GM23338 (cell line): Measurements from ENCODE around the gene MTRR. TPM values are rescaled to one million over a fixed set of nuclear protein-coding genes. Genes with fewer than 3 reads are reported as not detected.

Source experiments
- ATAC-seq: fragments of 200-7000 bp; cut with Tn5 transposase; 3 replicates; pipeline ENCODE4 v1.9.1; 2020
- DNase-seq: peaks from one replicate; pipeline ENCODE4 v3.0.0-alpha.2; 2015; ENCODE audit warnings: low spot score
- H2AFZ ChIP-seq: fragments of 200-600 bp; sonication (generic); 2 replicates; pipeline ENCODE4 v1.8.0; 2016; ENCODE audit warnings: antibody characterized with exemption, mild to moderate bottlenecking, moderate library complexity
- H3F3A ChIP-seq: fragments of 200-600 bp; sonication (generic); replicated peaks from 2 replicates; pipeline ENCODE4 v1.8.0; 2017; ENCODE audit warnings: antibody characterized with exemption, mixed run types, low read depth
- H3K27ac ChIP-seq: fragments of 200-600 bp; sonication (generic); 2 replicates; pipeline ENCODE4 v1.6.1; 2016; ENCODE audit warnings: low read depth
- H3K27me3 ChIP-seq: fragments of 200-600 bp; sonication (generic); 2 replicates; pipeline ENCODE4 v1.8.0; 2016; ENCODE audit warnings: mild to moderate bottlenecking, mixed run types, moderate library complexity; ENCODE audit not compliant: insufficient read depth
- H3K36me3 ChIP-seq: fragments of 200-600 bp; sonication (generic); 2 replicates; pipeline ENCODE4 v1.8.0; 2016; ENCODE audit warnings: mild to moderate bottlenecking; ENCODE audit not compliant: insufficient read depth
- H3K4me1 ChIP-seq: fragments of 200-600 bp; sonication (generic); 2 replicates; pipeline ENCODE4 v1.8.0; 2016; ENCODE audit warnings: mild to moderate bottlenecking, moderate library complexity; ENCODE audit not compliant: insufficient read depth
- H3K4me2 ChIP-seq: fragments of 200-600 bp; sonication (generic); 2 replicates; pipeline ENCODE4 v1.7.1; 2017; ENCODE audit warnings: mixed run types
- H3K4me3 ChIP-seq: fragments of 200-600 bp; sonication (generic); 2 replicates; pipeline ENCODE4 v1.6.1; 2016; ENCODE audit warnings: mixed run types
- H3K79me2 ChIP-seq: fragments of 200-600 bp; sonication (generic); replicated peaks from 2 replicates; pipeline ENCODE4 v1.8.0; 2017; ENCODE audit warnings: mild to moderate bottlenecking; ENCODE audit not compliant: insufficient read depth
- H3K9me2 ChIP-seq: fragments of 200-600 bp; sonication (generic); 2 replicates; pipeline ENCODE4 v1.8.0; 2017; ENCODE audit not compliant: insufficient read depth
- H4K20me1 ChIP-seq: fragments of 200-600 bp; sonication (generic); replicated peaks from 2 replicates; pipeline ENCODE4 v1.8.0; 2017; ENCODE audit warnings: mild to moderate bottlenecking; ENCODE audit not compliant: insufficient read depth
- H3K27ac Mint-ChIP-seq: 2 replicates; pipeline ENCODE4 v1.8.0; 2020; ENCODE audit warnings: inconsistent platforms, mild to moderate bottlenecking, moderate library complexity, mixed read lengths
- H3K27me3 Mint-ChIP-seq: 3 replicates; pipeline ENCODE4 v1.8.0; 2022; ENCODE audit warnings: low read depth, mild to moderate bottlenecking, moderate library complexity, mixed read lengths, inconsistent platforms; ENCODE audit not compliant: insufficient read depth, poor library complexity
- H3K36me3 Mint-ChIP-seq: 3 replicates; pipeline ENCODE4 v1.8.0; 2021; ENCODE audit warnings: low read depth, mild to moderate bottlenecking, inconsistent platforms, moderate library complexity, mixed read lengths
- H3K4me1 Mint-ChIP-seq: 3 replicates; pipeline ENCODE4 v1.8.0; 2020; ENCODE audit warnings: mild to moderate bottlenecking, inconsistent platforms, mixed read lengths
- H3K4me3 Mint-ChIP-seq: 3 replicates; pipeline ENCODE4 v1.8.0; 2021; ENCODE audit warnings: moderate library complexity, mild to moderate bottlenecking, inconsistent platforms, mixed read lengths
- H3K9me3 Mint-ChIP-seq: 3 replicates; pipeline ENCODE4 v1.8.0; 2020; ENCODE audit warnings: moderate library complexity, mild to moderate bottlenecking, inconsistent platforms, mixed read lengths
- CREB1 ChIP-seq: fragments of 250-450 bp; sonication (Bioruptor Pico); IDR thresholded peaks from 2 replicates; pipeline ENCODE4 v1.5.0; 2020; ENCODE audit warnings: low read depth, mild to moderate bottlenecking, moderate library complexity
- ETS1 ChIP-seq: IDR thresholded peaks from 2 replicates; pipeline ENCODE4 v1.6.1; 2016; ENCODE audit warnings: antibody characterized with exemption
- EZH2 ChIP-seq: fragments of 200-600 bp; sonication (generic); IDR thresholded peaks from one replicate; pipeline ENCODE4 v1.8.0; 2017; ENCODE audit warnings: antibody characterized with exemption, mild to moderate bottlenecking, low read depth; ENCODE audit not compliant: unreplicated experiment
- NANOG ChIP-seq: IDR thresholded peaks from 2 replicates; pipeline ENCODE4 v1.6.1; 2016; ENCODE audit warnings: antibody characterized with exemption, borderline replicate concordance
- REST ChIP-seq: IDR thresholded peaks from one replicate; pipeline ENCODE4 v1.6.1; 2018; ENCODE audit warnings: antibody characterized with exemption; ENCODE audit not compliant: unreplicated experiment
- STAT1 ChIP-seq: IDR thresholded peaks from one replicate; pipeline ENCODE4 v1.6.1; 2016; ENCODE audit warnings: antibody characterized with exemption; ENCODE audit not compliant: unreplicated experiment
- ZNF114 ChIP-seq: fragments of 250-450 bp; sonication (Bioruptor Pico); IDR thresholded peaks from 2 replicates; pipeline ENCODE4 v1.5.0; 2020; ENCODE audit warnings: mild to moderate bottlenecking, moderate library complexity
- ZNF462 ChIP-seq: fragments of 250-450 bp; sonication (Bioruptor Pico); IDR thresholded peaks from 2 replicates; pipeline ENCODE4 v1.5.0; 2020; ENCODE audit warnings: mild to moderate bottlenecking, moderate library complexity
- polyA plus RNA-seq: library from polyadenylated mRNA; unstranded; fragments of >200 nt; fragmentation: Nextera tagmentation; extraction: Ambion mirVana; gene quantifications from 2 replicates; pipeline ENCODE4 v1.2.1, GENCODE V29; 2016
- total RNA-seq: library from RNA; depleted of rRNA; stranded (reverse); fragments of >200 nt; shearing (Covaris generic); gene quantifications from 2 replicates; pipeline ENCODE4 v1.2.3, GENCODE V29; 2014

MTRR gene
- total and polyA plus RNA-seq, 2 experiments from 2014 or later = 16.5 to 55.9 TPM

GRCh38 chr5:7825630-7826029, 43.3 kb upstream of the MTRR start:
- no peak overlapping the region for H3K4me2 ChIP-seq
- TF ChIP-seq ZNF114 (CRISPR knock-in tag) = no peak
- Mint-ChIP-seq H3K9me3 (no peaks in the 10 kb centered on the region), H3K4me1 (no peaks in the 10 kb centered on the region), H3K36me3 (peaks cover 32% of the 10 kb centered on the region), H3K4me3 (no peak overlapping the region), H3K27ac (no peak overlapping the region), H3K27me3 (no peaks in the 10 kb centered on the region)
- no peaks in the 10 kb centered on the region for H3K4me1 ChIP-seq
- no peaks in the 10 kb centered on the region for H4K20me1 ChIP-seq
- H3K36me3 ChIP-seq = peaks cover 3% of the 10 kb centered on the region
- DNase-seq (no peak), ATAC-seq (no peak)
- no peaks in the 10 kb centered on the region for H3K9me2 ChIP-seq
- no peaks in the 10 kb centered on the region for H3K27me3 ChIP-seq
- no peak overlapping the region for H3K27ac ChIP-seq
- H3K4me3 ChIP-seq = no peak overlapping the region
- no peaks in the 10 kb centered on the region for H3K79me2 ChIP-seq
- 0 out of 2 replicates have a peak, but pooled peaks cover 6% of the 10 kb centered on the region for H3F3A ChIP-seq
- H2AFZ ChIP-seq = no peak overlapping the region

- H3K27ac Mint-ChIP-seq = no peak overlapping the region
- peaks cover 24% of the 10 kb centered on the region for H3K36me3 Mint-ChIP-seq
- TF ChIP-seq NANOG (no peak), ZNF114 (CRISPR knock-in tag) (no peak), EZH2 (no peak), STAT1 (no peak), ZNF462 (CRISPR knock-in tag) (no peak), REST (no peak), CREB1 (CRISPR knock-in tag) (no peak), ETS1 (no peak)
- H3F3A ChIP-seq = 0 out of 2 replicates have a peak, but pooled peaks cover 6% of the 10 kb centered on the region
- no peaks in the 10 kb centered on the region; the same call in 1 of the 2 replicates for H3K36me3 ChIP-seq
- H2AFZ ChIP-seq = no peak overlapping the region
- no peaks in the 10 kb centered on the region for H3K27me3 ChIP-seq
- H3K27ac ChIP-seq = no peak overlapping the region; the same call in 1 of the 2 replicates
- H3K9me3 Mint-ChIP-seq = no peaks in the 10 kb centered on the region
- H3K9me2 ChIP-seq = no peaks in the 10 kb centered on the region
- no peak overlapping the region for H3K4me3 Mint-ChIP-seq
- H3K79me2 ChIP-seq = no peaks in the 10 kb centered on the region
- no peak for DNase-seq
- H3K4me1 ChIP-seq = no peaks in the 10 kb centered on the region
- H4K20me1 ChIP-seq = no peaks in the 10 kb centered on the region
- no peak for ATAC-seq
- no peak overlapping the region for H3K4me3 ChIP-seq
- H3K4me2 ChIP-seq = no peak overlapping the region
- peaks cover 1% of the 10 kb centered on the region for H3K27me3 Mint-ChIP-seq
- H3K4me1 Mint-ChIP-seq = no peaks in the 10 kb centered on the region
Observed at GRCh38 chr5:7827610-7828009, 41.3 kb upstream of the MTRR start.
